GM06990 (cell line): Measurements from ENCODE around the gene GRIK4.

ENCODE experiments used
- DNase-seq: peaks from one replicate; pipeline ENCODE4 v3.0.0-alpha.2; 2011; ENCODE audit not compliant: insufficient read length; ENCODE audit errors: extremely low read depth
- H3K27me3 ChIP-seq: replicated peaks from 2 replicates; pipeline ENCODE4 v1.6.0; 2011; ENCODE audit warnings: low read length; ENCODE audit not compliant: control insufficient read depth, insufficient read depth
- H3K36me3 ChIP-seq: 2 replicates; pipeline ENCODE4 v1.5.1; 2011; ENCODE audit warnings: low read length; ENCODE audit not compliant: control insufficient read depth, insufficient read depth
- H3K4me3 ChIP-seq: replicated peaks from 2 replicates; pipeline ENCODE4 v1.5.1; 2011; ENCODE audit warnings: low read depth, mild to moderate bottlenecking, control low read depth, low read length
- TF ChIP-seq, protein P1 (sequence below): IDR thresholded peaks from 2 replicates; pipeline ENCODE4 v1.5.1; 2011; ENCODE audit warnings: low read length, control low read depth, mild to moderate bottlenecking, inconsistent platforms; ENCODE audit not compliant: insufficient read depth, poor library complexity, severe bottlenecking

Gene GRIK4

DNA sequence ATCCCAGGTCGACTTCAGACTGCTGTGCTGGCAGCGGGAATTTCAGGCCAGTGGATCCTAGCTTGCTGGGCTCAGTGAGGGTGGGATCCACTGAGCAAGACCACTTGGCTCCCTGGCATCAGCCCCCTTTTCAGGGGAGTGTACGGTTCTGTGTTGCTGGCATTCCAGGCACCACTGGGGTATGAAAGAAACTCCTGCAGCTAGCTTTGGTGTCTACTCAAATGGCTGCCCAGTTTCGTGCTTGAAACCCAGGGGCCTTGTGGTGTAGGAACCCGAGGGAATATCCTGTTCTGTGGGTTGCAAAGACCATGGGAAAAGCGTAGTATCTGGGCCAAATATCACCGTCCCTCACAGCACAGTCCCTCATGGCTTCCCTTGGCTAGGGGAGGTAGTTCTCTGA is 254.8 kb downstream of the GRIK4 start:
- no peak overlapping the region for H3K4me3 ChIP-seq
- TF ChIP-seq, protein P1, sequence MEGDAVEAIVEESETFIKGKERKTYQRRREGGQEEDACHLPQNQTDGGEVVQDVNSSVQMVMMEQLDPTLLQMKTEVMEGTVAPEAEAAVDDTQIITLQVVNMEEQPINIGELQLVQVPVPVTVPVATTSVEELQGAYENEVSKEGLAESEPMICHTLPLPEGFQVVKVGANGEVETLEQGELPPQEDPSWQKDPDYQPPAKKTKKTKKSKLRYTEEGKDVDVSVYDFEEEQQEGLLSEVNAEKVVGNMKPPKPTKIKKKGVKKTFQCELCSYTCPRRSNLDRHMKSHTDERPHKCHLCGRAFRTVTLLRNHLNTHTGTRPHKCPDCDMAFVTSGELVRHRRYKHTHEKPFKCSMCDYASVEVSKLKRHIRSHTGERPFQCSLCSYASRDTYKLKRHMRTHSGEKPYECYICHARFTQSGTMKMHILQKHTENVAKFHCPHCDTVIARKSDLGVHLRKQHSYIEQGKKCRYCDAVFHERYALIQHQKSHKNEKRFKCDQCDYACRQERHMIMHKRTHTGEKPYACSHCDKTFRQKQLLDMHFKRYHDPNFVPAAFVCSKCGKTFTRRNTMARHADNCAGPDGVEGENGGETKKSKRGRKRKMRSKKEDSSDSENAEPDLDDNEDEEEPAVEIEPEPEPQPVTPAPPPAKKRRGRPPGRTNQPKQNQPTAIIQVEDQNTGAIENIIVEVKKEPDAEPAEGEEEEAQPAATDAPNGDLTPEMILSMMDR: no peak
- H3K27me3 ChIP-seq: no peaks in the 10 kb centered on the region; the same call in 1 of the 2 replicates
- no peak for DNase-seq
- no peaks in the 10 kb centered on the region for H3K36me3 ChIP-seq

DNA sequence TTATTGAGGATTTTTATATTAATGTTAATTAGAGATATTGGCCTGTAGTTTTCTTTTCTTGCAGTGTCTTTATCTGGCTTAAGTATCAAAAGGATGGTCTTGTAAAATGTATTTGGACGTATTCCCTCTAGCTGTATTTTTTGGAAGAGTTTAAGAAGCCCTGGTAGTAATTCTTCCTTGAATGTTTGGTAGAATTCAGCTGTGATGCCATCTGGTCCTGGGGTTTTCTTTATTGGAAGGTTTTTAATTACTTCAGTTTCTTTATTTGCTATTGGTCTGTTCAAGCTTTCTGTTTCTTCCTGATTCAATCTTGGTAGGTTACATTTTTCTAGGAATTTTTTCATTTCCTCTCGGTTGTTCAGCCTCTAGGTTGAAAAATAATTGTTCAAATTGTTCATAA is 257.4 kb downstream of the GRIK4 start:
- TF ChIP-seq, protein P1: no peak

DNA sequence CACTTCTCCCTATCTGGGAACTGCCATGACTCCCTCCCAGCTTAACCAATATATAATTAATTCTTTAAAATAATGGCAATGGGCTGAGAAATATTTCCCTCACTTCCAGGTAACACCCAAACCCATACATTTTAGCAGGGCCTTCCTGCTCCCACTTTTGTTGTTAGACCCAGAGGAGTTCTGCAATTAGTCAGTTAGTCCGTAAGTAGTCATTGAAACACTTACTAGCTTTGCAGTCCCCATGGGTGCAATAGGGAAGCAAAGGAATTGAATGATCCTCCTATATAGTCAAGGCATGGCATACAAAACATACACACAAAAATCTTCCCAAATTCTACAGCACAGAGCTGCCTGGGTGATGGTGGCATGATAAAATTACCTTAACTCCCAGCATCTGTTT is 258.4 kb downstream of the GRIK4 start:
- TF ChIP-seq, protein P1: no peak
- Histone ChIP-seq H3K4me3 (no peak overlapping the region), H3K36me3 (no peaks in the 10 kb centered on the region), H3K27me3 (no peaks in the 10 kb centered on the region; the same call in 1 of the 2 replicates)
- DNase-seq: no peak

More for the DNA sequence above, 257.4 kb downstream of the GRIK4 start:
- Histone ChIP-seq H3K36me3 (no peaks in the 10 kb centered on the region), H3K27me3 (no peaks in the 10 kb centered on the region; the same call in 1 of the 2 replicates), H3K4me3 (no peak overlapping the region)
- DNase-seq: no peak

DNA sequence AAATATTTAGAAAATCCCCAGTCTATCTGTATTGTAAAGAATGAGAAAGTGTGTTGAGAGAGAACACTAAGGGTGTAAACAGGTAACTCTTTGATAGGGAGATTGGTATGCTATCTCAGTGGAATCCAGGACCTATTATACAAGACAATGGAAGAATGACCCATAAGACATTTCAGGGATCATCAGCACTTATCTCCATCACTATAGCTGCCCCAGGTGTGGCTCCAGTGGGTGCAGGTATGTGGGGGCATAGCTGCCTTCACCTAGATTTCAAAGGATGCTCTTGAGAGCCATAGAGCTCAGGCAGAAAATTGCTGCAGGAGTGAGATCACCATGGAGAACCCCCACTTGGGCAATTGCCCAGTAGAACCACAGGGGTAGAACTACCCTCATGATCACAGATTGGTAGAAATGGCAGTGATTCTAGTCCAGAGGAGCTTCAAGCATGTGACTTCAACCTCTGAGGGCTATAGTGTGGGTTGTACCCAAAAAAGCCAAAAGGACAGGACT is 260.1 kb downstream of the GRIK4 start:
- Histone ChIP-seq H3K4me3 (no peak overlapping the region), H3K27me3 (no peaks in the 10 kb centered on the region), H3K36me3 (no peaks in the 10 kb centered on the region)
- DNase-seq: no peak
- TF ChIP-seq, protein P1: no peak

DNA sequence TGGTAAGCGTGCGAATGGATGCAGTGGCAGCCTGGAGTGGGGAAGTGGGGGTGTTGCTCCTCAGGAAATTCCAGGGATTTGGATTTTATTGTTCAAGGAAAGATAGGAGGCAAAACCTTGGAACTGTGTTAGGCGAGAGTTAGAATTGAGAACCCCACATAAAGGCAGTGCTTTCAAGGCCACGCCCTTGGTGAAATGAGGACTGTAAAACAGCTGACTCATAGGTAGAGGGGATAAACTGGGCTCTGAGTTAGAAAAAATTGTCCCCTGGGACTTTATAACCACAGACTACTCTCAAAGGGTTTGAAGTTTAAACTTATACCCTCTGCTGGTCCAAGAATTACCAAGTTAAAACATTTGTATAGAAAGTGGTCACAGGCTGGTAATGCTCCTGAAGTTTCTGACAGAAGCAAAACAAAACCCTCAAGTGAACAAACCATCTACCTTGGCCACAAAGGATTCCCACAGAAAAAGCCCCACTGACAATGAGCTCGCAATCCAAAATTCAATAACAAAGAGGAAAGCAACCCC is 262.0 kb downstream of the GRIK4 start:
- Histone ChIP-seq H3K4me3 (no peak overlapping the region), H3K27me3 (no peaks in the 10 kb centered on the region), H3K36me3 (no peaks in the 10 kb centered on the region)
- TF ChIP-seq, protein P1: no peak
- DNase-seq: peak; percentile 36
